Measurements from ENCODE around the gene USP12.
"Not testable (repeated sequence)": the region's sequence is repeated elsewhere in the genome, so short reads cannot be mapped to it uniquely, and the experiment has no call there.

USP12 gene

DNA sequence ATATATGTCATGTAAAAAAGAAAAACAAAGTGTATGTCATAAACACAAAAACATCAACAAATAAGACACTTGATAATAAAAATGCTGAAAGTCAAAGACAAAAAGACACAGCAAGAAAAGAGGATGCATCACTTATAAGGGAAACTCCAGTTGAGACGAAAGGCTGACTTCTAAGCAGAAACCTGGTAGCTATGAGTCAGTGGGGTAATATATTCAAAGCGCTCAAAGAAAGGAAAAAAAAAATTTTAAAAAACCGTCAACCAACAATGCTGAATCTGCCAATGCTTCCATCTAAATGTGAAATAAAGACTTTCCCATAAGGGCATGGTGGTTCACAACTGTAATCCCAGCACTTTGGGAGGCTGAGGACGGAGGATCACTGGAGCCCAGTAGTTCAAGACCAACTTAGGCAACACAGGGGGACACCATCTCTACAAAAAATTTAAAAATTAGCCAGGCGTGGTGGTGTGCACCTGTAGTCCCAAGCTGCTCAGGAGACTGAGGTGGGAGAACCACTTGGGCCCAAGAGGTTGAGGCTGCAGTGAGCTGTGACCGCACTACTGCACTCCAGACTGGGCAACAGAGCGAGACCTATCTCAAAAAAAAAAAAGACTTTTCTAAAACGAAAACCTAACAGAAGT is 24.0 kb downstream of the USP12 start:
- DNase-seq: no peak

DNA sequence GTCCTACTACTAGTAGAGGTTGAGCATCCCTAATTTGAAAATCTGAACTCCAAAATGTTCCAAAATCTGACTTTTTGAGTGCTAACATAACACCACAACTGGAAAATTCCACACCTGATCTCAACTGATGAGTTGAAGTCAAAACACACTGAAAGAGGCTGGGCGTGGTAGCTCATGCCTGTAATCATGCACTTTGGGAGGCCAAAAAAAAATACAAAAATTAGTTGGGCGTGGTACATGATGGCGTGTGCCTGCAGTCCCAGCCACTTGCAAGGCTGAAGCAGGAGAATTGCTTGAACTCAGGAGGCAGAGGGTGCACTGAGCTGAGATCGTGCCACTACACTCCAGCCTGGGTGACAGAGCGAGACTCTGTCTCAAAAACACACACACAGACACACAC is 29.9 kb downstream of the USP12 start:
- no peak for DNase-seq

DNA sequence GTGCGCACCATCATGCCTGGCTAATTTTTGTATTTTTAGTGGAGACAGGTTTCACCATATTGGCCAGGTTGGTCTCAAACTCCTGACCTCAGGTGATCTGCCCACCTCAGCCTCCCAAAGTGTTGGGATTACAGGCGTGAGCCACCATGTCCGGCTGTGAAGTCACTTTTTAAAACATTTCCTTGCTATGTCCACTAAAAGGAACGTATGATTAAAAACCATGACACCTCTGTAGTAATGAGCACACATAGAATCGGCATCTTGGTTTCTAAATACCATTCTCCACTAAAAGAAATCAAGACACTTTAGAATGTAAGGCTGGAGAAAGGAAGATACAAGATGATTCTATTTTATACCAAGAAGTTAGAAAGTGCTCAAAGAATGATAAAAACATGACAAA is 30.5 kb downstream of the USP12 start:
- not testable (repeated sequence) for DNase-seq

DNA sequence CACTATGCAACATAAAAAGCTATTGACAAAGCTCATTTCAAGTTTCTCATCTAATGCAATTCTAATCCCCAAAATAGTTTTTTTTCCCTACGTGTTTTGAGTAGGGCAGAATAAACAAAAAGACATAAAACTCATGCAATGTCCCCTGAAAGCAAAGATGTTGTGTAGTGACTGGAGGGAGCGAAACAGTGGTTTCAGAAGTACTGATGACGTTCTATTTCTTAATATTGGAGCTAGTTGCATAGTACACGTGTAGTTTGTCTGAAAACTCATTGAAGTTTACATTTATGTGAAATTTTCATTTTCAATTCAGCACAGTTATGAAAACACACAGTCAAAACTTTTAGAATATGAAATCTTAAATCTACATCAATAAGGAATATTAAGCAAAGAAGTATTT is 31.6 kb downstream of the USP12 start:
- no peak for DNase-seq

DNA sequence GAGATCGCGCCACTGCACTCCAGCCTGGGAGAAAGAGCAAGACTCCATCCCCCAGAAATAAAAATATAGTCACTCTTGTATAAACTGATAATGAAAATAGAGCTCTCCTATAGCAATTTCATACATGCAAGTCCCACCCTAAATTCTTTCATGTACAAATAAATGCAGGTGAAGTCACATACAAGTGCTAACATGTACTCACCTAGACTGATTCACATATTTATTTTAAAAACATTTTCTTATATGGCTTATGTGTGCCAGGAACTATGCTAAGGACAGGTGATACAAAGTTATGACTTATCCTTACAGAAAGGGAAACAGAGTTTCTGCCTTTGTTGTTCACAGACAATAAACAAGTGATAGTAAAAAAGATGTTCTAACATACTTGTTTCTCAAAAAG is 32.0 kb downstream of the USP12 start:
- no peak for DNase-seq

DNA sequence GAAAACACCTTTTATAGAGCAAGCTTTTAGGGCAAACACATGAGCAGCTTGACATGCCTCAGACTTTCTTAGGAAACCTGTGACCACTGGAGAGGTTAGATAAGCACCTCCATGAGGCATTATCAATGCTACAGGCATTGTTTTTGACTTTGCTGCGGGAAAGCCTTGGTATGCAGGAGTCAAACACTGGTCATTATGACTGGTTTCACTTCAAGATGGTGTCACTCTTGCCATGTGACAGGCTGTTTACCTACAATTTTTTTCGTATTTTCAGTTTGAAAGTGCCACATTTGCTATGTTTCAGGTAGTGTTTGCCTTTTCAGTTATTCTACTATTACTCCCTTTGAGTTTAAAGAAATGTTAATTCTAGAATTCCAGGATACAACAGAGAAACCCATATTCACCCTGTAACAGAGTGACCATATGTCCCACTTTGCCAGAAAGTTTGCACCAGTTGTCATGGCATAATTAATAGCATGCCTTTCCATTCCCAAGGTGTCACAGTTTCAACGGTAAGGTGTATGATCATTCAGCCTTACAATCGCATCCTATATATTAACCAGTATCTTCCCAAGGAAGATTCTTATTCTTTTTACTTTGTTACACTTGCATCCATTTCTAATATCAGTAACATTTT is 33.0 kb downstream of the USP12 start:
- DNase-seq: no peak

DNA sequence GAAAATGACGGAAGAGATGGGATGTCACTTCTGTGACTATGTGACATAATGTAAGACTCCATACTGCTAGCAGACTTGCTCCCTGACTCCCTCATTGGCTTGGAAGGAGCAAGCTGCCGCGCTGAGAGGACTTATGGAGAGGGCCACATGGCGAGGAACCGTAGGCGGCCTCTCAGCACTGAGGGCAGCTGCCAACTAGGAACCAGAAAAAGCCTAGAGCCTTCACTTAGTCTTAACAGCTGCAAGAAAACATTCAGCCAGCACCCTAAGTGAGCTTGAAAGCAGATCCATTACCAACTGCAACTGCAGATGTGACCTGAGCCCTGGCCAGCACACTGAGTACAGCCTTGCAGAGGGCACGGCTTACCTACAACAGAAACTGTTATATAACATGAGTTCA is 33.9 kb downstream of the USP12 start:
- no peak for DNase-seq

DNA sequence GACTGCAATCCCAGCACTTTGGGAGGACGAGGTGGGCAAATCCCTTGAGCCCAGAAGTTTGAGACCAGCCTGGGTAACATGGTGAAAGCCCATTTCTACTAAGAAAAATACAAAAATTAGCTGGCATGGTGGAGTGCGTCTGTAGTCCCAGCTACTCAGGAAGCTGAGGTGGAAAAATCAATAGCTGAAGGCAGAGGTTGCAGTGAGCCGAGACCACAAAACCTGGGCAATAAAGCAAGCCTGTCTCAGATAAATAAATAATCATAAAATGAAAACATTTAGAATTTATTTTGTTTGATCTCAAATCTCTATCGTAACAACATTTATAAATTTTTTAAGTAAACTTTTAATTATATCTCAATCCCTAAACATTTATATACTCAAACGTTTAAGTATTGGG is 36.6 kb downstream of the USP12 start:
- no peak for DNase-seq

DNA sequence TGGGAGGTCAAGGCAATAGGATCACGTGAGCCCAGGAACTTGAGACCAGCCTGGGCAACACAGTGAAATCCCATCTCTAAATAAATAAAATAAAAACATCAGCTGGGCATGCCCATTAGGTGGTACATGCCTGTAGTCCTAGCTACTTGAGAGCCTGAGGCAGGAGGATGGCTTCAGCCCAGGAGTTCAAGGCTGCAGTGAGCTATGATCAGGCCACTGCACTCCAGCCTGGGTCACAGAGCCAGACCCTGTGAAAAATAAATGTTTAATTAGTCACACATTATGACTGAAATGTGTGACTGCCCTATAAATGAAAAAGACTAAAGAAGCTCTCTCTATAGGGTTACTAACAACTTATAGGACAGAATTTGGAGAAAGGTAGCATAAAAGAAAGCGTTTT is 37.7 kb downstream of the USP12 start:
- no peak for DNase-seq

DNA sequence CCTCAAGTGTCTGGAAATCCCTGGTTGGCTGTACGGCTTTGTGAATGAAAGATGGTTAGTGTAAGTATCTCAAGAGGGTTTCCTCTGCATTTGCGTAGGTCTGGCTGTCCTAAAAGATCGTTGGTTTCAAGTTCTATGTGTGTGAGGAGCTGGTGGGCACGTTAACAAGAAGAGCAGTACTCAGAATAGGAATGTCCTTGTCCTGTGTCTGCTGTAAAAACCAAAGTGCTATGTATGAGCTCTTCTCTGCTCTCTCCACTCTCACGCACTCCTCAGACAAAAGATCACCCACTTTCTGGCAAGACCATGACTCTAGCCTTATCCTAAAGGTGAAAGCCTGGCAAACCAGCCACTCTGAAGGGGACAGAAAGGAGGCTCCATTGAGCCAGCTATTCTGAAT is 39.1 kb downstream of the USP12 start:
- no peak for DNase-seq

DNA sequence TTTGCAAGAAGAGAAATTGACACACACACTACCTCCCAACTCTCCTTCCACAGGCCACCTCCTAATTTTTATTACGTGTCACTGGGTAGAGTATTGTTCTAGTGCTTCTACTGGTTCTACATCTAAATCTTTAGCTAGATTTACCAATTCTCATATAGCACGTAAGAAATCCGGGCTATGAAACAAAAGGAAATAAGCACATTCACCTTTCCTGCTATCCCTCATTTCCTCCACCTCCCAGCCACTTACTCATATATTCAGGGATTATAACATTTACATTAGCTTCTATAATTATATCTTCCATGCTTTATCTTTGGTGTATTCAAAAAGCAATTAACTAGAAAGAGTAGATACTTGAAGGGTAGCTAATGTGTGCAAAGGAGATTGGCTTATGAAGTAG is 39.7 kb downstream of the USP12 start:
- DNase-seq: no peak

DNA sequence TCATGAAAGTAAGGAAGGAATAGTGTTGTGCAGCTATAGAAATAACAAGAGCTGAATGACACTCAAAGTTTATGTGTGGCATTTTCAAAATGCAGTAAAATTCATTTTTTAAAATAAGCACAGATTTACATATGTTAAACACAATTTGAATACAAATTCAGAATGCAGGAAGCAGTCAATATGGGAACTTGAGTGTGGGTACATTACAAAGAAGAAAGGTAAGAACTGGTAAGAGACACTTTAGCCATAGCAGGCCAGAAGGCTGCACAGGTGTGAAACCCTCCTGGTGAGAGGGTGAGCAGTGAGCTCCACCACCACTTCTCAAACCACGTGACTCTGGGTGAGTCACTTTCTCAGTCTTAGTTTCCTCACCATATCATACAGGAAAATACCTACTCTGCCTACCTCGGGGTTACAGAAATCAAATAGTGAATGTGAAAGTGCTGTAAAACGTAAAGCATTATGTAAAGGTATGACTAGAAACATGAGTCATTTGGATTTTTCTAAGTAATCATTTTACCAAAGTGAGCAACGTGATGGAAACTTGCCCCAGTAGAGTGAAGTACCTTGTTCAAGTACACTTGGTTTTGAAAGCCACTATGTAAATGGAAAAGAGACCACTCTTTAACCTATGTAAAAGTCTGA is 40.5 kb downstream of the USP12 start:
- DNase-seq: peak; percentile 42

DNA sequence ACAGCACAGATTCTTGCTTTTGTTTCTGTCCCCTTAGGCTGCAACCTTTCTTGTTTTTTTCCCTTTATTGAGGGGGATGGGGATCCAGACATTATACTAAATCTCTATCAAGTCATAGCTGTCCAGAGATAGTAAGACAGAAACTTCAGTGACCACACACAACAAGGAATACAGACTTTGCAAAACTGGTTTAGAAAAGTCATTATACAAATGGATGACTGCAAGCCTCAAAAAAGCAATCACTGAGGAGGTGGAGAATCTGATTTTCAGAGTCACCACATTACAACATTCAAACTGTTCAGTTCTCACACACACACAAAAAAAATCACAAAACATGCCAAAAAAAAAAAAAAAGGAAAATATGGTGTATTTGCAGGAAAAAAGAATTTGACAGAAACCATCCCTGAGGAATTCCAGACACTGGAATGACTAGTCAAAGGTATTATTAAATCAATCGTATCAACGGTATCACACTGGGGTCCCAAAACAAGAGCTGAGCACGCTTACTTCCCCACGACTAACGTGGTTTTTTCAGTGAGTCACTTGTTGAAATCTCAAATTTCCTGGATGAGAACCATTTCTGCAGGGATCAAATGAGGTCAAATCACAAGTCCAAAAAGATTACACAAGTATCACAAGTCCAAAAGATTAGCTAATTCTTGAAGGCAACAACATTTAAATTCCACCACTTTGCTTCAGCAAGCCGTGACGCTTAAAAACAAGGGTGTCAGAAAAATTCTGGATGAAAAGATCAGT is 41.2 kb downstream of the USP12 start:
- DNase-seq: no peak

DNA sequence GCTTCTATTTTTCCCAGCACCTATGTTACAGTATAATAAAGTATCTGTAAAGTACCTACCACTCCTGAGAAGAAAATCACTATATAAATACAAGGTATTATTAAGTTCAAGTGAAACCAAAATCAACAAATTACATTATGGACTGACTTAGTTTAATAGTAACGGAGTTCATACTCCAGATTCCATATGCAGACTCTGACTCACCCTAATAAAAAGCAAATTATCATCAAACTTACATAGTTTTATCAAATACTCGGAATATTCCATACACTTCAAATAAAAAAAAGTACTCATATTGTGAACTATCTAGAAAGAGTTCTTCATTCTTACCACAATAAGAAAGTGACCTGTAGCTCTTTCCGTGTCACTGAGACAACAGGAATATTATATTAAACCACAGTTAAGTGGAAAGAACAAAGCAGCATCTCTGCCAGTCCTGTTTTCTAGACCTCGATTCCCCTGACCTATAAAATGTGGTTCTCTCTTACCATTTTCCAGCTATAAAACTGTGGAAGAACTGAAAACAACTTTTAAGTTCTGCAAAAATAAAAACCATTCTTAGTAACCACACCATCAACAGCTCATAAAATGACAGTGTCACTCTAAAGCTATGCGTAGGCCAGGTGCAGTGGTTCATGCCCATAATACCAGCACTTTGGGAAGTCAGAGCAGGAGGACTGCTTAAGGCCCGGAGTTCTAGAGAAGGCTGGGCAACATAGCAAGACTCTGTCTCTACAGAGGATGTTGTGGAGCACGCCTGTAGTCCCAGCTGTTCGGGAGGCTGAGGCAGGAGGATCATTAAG is 42.6 kb downstream of the USP12 start:
- no peak for DNase-seq

DNA sequence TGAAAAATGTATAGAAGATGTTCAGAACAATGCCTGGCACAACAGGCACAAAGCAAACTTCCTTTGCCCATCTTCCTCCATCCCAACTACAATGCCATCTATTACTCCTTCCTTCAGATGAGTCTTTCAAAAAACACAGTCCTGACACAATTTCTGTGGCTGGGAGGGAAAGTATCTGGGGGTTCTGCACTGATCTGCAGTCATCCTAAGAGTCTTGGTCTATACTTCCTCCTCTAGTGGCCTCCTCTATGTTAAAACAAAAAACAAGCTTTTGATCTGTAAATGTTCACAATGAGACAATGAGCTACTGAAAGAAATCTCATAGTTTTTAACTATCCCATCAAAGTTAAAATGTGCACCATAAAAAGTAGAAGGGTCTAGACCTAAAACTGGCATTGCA is 44.8 kb downstream of the USP12 start:
- DNase-seq: no peak

DNA sequence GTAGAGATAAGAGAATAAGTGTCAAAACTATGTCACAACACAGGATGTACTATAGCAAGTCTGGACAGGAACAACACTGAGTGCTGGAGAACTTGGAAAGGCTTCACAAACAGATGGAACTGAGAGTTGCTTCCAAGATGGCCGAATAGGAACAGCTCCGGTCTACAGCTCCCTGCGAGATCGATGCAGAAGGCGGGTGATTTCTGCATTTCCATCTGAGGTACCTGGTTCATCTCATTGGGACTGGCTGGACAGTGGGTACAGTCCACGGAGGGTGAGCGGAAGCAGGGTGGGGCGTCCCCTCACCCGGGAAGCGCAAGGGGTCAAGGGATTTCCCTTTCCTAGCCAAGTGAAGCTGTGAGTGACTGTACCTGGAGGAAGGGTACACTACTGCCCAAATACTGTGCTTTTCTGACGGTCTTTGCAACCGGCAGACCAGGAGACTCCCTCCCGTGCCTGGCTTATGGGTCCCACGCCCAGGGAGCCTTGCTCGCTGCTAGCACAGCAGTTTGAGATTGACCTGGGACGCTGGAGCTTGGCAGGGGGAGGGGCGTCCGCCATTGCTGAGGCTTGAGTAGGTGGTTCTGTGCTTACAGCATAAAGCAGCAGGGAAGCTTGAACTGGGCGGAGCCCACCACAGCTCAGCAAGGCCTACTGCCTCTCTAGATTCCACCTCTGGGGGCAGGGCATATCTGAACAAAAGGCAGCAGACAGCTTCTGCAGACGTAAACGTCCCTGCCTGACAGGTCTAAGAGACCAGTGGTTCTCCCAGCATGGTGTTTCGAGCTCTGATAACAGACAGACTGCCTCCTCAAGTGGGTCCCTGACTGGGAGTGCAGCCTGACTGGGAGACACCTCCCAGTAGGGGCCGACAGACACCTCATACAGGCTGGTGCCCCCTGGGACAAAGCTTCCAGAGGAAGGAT is 46.0 kb downstream of the USP12 start:
- no peak for DNase-seq

DNA sequence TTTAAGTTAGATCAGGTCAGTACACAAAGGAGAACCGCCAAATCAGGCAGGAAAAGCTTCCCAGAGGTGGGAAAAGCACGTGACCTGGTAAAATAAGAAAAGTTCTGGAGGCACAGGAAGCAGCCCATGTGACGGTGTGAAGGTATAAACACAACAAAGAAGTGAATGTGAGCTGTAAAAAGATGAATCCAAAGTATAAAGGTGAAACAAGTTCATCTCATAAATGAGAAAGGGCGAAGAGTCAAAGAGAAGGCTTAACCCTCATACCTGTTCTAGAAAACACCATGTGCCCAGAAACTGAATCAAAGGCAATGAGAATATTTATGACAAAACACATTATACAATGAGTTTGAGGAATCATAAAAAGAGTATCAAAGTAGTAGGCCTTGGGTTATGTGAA is 47.0 kb downstream of the USP12 start:
- DNase-seq: no peak

DNA sequence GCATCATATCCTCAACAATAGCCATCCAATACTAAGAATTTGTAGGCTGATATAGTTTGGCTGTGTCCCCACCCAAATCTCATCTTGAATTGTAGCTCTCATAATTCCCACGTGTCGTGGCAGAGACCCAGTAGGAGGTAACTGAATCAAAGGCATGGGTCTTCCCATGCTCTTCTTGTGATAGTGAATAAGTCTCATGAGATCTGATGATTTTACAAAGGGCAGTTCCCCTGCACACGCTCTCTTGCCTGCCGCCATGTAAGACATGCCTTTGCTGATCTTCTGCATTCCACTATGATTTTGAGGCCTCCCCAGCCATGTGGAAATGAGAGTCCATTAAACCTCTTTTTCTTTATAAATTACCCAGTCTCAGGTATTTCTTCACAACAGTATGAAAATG is 48.2 kb downstream of the USP12 start:
- DNase-seq: not testable (repeated sequence)

DNA sequence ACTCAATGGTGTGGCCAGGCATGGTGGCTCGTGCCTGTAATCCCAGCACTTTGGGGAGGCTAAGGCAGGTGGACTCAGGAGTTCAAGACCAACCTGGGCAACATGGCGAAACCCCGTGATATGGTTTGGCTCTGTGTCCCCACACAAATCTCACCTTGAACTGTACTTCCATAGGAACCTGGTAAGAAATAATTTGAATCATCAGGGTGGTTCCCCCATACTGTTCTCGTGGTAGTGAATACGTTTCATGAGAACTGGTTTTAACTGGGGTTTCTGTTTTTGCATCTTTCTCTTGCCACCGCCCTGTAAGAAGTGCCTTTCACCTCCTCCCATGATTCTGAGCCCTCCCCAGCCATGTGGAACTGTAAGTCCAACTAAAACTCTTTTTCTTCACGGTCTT is 49.6 kb downstream of the USP12 start:
- DNase-seq: no peak

DNA sequence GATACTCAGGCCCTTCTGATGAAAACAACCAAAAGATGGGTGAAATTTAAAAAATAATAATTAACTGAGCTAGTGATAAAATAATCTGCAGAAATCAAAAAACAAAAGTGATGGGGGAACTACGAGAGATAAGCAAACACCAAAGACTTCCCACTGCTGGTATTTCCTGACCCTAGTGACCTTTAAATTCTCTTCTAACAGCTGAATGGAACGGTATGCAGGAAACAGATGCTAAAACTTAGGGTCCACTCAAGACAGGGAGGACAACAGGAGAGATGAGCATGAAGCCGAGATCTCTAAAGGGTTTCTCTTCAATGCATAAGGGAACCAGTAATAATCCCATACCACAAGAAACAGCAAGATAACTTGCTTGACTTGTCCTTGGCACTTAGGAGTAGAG is 50.8 kb downstream of the USP12 start:
- no peak for DNase-seq

DNA sequence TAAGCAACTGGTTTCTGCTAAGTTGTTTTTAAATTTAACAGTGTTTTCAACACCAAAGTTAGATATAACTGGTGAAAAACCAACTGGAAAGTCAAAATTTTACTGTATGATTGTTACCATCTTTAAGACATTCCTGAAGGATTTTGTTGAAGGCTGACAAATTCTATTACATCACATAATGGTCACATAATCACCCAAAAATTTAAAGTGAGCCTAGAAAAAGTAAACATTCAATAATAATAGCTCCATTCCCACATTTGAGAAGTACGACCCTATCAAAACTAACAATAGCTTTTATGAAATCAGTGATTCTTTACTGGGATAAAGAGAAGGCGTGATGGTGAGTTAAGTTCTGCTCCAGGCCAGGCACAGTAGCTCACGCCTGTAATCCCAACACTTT is 51.6 kb downstream of the USP12 start:
- DNase-seq: no peak

Measured in activated T-cell treated with anti-CD3 and anti-CD28 coated beads, Interleukin-2, amount 50 U/mL, for 1 hour (primary cell).